GM19099 (cell line): ENCODE data around the gene DUSP6.

ENCODE experiments used
- POLR2A ChIP-seq: IDR thresholded peaks from 3 replicates; pipeline ENCODE4 v1.6.1; 2011; ENCODE audit warnings: low read depth; ENCODE audit not compliant: insufficient read length; ENCODE audit errors: extremely low read depth

The DUSP6 gene

GRCh38 chr12:89352492-89353187 lies at the start of gene DUSP6:
DUSP6 (minus strand) TSS chr12:89352501; CDS start chr12:89352039, 462 bp downstream.
- TF ChIP-seq POLR2A: no peak

GRCh38 chr12:89401433-89402058 lies 49.2 kb upstream of the DUSP6 start:
- no peak for TF ChIP-seq POLR2A

GRCh38 chr12:89400415-89400814 lies 48.1 kb upstream of the DUSP6 start:
- TF ChIP-seq POLR2A: no peak

GRCh38 chr12:89395712-89396111 lies 43.4 kb upstream of the DUSP6 start:
- no peak for TF ChIP-seq POLR2A

- TF ChIP-seq POLR2A: no peak
Measured at GRCh38 chr12:89393551-89394121, 41.3 kb upstream of the DUSP6 start.

GRCh38 chr12:89392391-89392790 lies 40.1 kb upstream of the DUSP6 start:
- TF ChIP-seq POLR2A: no peak

GRCh38 chr12:89391726-89392336 lies 39.5 kb upstream of the DUSP6 start:
- no peak for TF ChIP-seq POLR2A

- TF ChIP-seq POLR2A: no peak
Measured at GRCh38 chr12:89390802-89391673, 38.7 kb upstream of the DUSP6 start.

GRCh38 chr12:89389755-89390661 lies 37.7 kb upstream of the DUSP6 start:
- TF ChIP-seq POLR2A: no peak

GRCh38 chr12:89386138-89386537 lies 33.8 kb upstream of the DUSP6 start:
- no peak for TF ChIP-seq POLR2A

- no peak for TF ChIP-seq POLR2A
Measured at GRCh38 chr12:89384807-89385206, 32.5 kb upstream of the DUSP6 start.

GRCh38 chr12:89384050-89384758 lies 31.9 kb upstream of the DUSP6 start:
- TF ChIP-seq POLR2A: no peak
